GM21447 (cell line): Measurements from ENCODE around the gene ZBED6.
A peak's percentile ranks its signal among the peaks of the same experiment; 100 is the strongest.
"Not testable (repeated sequence)": the region's sequence is repeated elsewhere in the genome, so short reads cannot be mapped to it uniquely, and the experiment has no call there.

ENCODE experiments used
- ATAC-seq: cut with Tn5 transposase; IDR thresholded peaks from one replicate; pipeline ENCODE4 v1.9.1; 2021; ENCODE audit not compliant: unreplicated experiment

ZBED6 gene

GRCh38 chr1:203795441-203796235 is at the start of gene ZBED6, which contains the start of gene ZC3H11A:
Gene ZBED6 (plus strand): TSS chr1:203795623. CDS start chr1:203797523, 1,900 bp downstream.
Gene ZC3H11A (plus strand): TSS chr1:203795623. CDS start chr1:203817071, 21,448 bp downstream.
- ATAC-seq, result peak; percentile 96

DNA sequence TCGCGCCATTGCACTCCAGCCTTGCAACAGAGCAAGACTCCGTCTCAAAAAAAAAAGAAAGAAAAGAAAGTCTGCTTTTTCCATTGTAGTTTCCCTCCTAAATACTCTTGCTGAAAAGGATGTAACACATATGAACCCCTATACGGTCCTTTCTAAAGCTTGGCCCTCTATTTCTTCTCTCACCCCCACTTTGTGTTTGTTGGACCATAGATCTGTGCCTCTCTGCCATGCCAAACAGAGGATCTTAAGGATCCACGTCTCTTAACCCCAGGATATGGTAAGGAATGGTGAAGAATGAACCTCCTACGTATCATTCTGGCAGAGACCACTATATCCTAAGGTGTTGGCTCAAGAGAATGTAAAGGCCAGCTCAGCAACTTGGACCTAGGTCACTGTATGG is 49.1 kb upstream of the ZBED6 start:
- no peak for ATAC-seq

- no peak for ATAC-seq
Measured at GRCh38 chr1:203751051-203751450, 44.4 kb upstream of the ZBED6 start.

GRCh38 chr1:203751618-203752361 is 43.6 kb upstream of the ZBED6 start:
- ATAC-seq, result not testable (repeated sequence)

- ATAC-seq, result peak; percentile 68
Measured at GRCh38 chr1:203754455-203754864, 41.0 kb upstream of the ZBED6 start.

GRCh38 chr1:203756036-203756435 is 39.4 kb upstream of the ZBED6 start:
- no peak for ATAC-seq

DNA sequence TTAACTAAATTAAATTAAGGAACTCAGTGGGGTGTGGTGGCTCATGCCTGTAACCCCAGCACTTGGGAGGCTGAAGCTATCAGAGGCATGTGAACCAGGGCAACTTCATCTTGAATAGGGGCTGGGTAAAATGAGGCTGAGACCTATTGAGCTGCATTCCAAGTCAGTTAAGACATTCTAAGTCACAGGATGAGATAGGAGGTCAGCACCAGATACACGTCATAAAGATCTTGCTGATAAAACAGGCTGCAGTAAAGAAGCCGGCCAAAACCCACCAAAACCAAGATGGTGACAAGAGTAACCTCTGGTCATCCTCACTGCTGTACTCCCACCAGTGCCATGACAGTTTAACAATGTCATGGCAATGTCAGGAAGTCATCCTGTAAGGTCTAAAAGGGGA is 36.7 kb upstream of the ZBED6 start:
- ATAC-seq, result not testable (repeated sequence)

GRCh38 chr1:203760506-203760905 is 34.9 kb upstream of the ZBED6 start:
- no peak for ATAC-seq

DNA sequence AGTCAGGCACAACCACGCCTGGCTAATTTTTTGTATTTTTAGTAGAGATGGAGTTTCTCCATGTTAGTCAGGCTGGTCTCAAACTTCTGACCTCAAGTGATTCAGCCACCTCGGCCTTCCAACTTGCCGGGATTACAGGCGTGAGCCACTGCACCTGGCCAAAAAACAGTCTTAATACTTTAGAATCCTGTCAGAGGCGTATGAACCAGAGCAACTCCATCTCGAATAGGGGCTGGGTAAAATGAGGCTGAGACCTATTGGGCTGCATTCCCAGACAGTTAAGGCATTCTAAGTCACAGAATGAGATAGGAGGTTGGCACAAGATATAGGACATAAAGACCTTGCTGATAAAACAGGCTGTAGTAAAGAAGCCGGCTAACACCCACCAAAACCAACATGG is 33.5 kb upstream of the ZBED6 start:
- ATAC-seq, result not testable (repeated sequence)

DNA sequence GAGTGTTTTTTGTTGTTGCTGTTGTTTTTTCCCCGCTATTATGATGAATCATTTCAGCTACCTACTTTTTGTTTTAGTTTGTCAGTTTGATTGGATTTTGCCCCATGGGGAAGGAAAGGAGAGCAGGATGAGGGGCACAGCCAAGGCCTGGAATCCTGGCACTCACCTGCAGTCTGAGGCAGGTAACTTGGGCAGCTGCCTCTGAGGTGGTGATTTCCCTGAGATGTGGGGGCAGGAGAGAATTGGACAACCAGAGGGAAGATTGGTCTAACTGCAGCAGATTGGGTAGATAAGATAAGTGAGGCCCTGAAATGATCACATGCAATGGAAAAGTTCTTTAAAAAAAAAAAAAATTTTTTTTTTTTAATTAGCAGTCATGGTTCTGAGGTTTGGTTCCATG is 31.9 kb upstream of the ZBED6 start:
- ATAC-seq, result no peak

DNA sequence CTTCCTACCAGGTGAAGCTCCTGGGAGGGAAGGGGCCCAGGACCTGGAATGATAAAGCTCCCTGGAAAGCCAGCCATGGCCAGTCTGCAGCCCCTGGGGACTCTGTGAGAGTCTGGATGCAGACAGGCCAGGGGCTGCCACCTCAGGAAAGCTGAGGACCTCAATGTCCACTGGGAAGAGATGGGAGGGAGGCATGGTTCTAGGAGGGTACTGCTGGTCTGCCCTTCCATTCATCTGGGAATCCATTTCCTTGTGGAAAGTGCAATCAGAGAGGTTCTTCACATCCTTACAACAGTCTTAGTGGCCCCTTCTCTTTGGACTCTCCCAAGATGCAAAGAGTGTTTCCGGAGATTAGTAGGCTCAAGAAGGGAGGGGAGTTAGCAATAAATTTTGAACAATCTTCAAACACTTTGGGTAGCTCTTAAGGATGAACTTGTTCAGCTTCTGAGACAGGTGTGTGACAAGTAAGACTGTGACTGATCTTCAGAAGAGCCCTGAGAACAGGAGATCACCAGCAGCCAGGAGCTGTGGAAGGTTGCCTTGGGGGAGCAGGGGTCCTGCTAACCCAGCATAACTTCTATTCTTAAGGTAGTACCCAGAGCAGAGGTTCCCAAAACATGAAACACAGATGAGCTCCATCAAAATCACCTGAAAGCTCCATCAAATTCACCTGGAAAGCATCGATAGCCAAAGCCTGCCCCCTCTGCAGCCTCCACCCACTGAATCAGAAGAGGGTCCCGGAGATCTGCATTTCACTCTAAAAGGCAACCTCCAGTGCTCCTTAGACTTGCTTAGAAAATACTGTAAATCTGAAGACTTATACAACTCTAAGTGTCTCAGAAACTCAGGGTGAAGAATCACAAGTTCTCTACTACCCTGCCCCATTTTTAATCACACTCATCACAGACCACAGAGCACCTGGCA is 31.1 kb upstream of the ZBED6 start:
- ATAC-seq, result peak; percentile 19

DNA sequence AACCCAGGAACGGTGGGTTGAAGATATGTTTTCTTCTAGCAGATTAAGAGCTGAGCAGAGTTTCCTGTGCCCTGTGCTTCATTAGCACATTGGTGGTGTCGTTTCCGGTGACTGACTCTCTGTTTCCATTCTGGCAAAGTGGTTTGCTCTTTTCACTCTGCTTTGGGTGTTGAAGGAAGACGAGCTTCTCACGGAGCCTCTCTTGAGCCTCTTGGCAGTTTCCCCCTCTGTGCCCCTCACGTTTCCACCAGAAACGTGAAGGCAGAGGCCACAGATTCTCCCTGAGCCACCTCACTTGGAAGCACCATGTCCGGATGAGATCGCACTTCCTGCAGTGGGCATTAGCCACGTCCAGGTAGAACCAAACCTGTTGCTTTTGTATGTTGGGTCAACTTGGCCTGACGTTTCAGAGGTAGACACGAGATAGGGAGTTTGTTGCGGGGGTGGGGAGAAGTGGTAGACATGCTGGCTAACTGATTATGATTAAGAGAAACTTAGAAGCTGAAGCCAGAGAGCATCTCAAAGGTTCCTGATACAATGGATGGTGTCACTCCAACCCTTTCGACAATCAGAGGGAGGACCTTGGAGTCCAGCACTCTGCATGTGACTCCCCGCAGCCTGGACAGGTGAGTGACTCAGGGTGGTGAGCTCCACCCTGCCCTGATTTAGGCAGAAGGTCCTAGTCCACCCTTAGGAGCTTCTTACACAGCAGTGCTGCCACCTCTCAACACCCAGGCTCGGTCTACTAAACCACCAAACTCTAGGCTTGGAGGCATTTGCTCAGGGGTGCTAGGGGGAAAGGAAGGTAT is 30.2 kb upstream of the ZBED6 start, which contains the start of gene LAX1:
LAX1 (plus strand) TSS at position 155 of the 809 bp plus-strand sequence; CDS start at position 538, 383 bp downstream.
- ATAC-seq, result peak; percentile 93

DNA sequence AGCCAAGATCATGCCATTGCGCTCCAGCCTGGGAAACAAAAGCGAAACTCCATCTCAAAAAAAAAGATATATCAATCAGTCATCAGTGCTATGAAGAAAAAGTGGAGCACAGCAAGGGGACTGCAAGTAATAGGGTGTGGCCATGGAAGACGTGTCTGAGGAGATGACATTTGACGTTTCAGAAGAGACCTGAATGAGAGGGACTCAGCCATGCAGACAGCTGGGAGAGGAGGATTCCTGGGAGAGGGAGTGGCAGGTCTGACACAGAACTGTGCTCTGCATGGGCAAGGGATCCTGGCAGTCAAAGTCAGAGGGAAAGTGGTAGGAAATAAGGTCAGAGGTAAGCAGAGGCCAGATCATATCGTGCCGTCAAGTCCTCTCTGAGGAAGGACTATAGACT is 27.2 kb upstream of the ZBED6 start:
- no peak for ATAC-seq

DNA sequence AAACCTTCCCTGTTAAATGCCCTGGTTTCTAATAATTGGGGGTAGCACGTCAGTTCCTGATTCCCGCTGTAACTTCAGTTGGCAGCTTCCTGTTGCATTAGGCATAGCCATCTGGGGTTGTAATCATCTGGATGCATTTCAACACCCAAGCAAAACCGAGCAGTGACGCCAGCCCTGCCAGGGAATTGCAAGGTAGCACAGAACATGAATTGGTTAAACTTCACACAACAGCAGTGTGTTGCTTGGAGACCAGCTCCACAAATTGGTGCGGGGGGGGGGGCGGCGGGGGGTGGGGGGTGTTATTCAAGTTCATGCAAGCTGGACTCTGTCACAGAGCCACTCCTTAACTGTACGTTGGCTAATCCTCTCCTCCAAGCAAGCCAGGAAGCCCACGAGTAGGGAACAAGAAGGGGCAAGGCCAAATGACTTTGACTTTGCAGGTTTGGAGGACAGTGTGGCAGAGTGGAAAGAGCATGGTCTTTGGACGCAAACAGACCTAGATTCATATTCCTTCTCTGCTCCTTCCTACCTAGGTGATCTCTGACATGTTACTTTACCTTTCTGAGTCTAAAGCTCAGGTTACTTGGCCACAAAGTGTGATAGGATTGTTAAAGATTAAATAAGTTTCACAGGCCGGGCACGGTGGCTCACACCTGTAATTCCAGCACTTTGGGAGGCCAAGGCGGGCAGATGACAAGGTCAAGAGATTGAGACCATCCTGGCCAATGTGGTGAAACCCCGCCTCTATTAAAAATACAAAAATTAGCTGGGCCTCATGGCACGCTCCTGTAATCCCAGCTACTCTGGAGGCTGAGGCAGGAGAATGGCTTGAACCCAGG is 25.7 kb upstream of the ZBED6 start:
- no peak for ATAC-seq

- no peak for ATAC-seq
Measured at GRCh38 chr1:203771901-203772301, 23.5 kb upstream of the ZBED6 start.

DNA sequence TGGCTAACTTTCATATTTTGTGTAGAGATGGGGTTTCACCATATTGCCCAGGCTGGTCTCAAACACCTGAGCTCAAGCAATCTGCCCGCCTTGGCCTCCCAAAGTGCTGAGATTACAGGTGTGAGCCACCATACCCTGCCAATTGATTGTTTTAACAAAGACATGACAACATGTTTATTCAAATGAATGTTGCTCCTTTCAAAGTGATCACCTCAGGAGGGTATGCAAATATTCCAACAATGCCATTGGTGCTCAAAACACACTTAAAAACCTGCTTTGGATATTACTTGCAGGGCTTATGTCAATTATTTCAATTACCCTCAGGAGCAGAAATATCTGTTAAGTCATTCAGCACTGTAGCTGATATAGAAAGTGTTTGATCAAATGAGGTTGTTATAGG is 22.6 kb upstream of the ZBED6 start:
- ATAC-seq, result no peak

DNA sequence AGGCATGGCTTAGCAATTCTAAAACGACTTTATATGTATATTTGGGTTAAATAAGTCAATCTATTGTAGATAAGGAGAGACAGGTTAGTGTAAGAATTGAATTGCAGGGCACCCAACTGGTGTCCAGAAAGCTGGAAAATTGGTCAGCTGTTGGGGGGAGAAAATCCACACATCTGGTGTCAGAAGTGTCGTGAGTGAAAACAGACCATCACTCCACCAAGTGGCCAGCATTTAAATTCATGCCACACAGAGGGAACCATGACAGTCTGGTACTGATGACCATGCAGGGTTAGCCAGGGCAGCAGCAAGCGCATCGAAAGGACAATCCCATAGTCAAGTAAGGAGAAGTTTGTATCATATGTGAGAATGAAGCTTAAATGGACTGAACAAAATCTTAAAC is 18.8 kb upstream of the ZBED6 start:
- ATAC-seq, result no peak

GRCh38 chr1:203777596-203777995 is 17.8 kb upstream of the ZBED6 start:
- ATAC-seq, result no peak

DNA sequence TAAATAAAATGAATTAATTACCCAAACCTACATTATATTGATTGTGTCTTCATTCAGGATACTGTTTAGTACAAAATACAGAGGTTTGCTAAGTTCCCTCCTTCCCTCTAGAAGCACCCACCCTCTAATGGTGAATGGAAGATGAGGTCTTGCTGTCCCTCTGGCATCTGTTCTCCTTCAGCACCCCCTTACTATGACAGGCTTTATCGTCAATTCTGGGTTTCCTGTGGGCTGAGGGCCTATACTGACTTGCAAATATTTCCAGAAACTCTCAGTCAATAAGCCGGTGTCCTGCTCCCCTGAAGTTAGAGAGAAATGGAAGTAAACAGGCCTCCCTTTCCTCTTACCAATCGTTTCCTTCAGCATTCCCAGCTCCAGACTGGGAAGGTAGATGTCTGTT is 17.3 kb upstream of the ZBED6 start:
- no peak for ATAC-seq
